Naive thymus-derived CD4-positive, alpha-beta T cell (primary cell): Measurements from ENCODE around the gene PSMC5. TPM values are rescaled to one million over a fixed set of nuclear protein-coding genes. Genes with fewer than 3 reads are reported as not detected.
"Not testable (repeated sequence)": the region's sequence is repeated elsewhere in the genome, so short reads cannot be mapped to it uniquely, and the experiment has no call there.

Experiments
- ATAC-seq: fragments of 150-1000 bp; cut with Tn5 transposase; 2 replicates; pipeline ENCODE4 v1.10.0; 2021; ENCODE audit warnings: mild to moderate bottlenecking, moderate library complexity
- CTCF ChIA-PET: fragments of 350-600 bp; sonication (Branson Sonifier 250); formaldehyde crosslinking; loops from one replicate; lab custom pipeline; 2021; ENCODE audit warnings: antibody characterized with exemption; lab: Charles Lee
- POLR2A ChIA-PET: fragments of 350-600 bp; sonication (Branson Sonifier 250); formaldehyde crosslinking; loops from one replicate; lab custom pipeline; 2021; ENCODE audit warnings: antibody characterized with exemption, inconsistent platforms; lab: Charles Lee
- DNase-seq, 9 donors: peaks; one replicate each; pipeline versions ENCODE4 v3.0.0 to v3.0.0-alpha.2; 2020 to 2022; ENCODE audit warnings: mixed read lengths in 1 of 9
- H3K27ac ChIP-seq: one replicate; pipeline ENCODE4 v1.7.0; 2013; ENCODE audit warnings: mild to moderate bottlenecking, low read depth, low read length, moderate library complexity
- H3K27me3 ChIP-seq, 2 donors: one replicate each; pipeline ENCODE4 v1.7.0; 2013; ENCODE audit warnings: low read length in 2 of 2, mild to moderate bottlenecking in 2 of 2, moderate library complexity in 2 of 2; ENCODE audit not compliant: control insufficient read depth in 2 of 2, insufficient read depth in 2 of 2
- H3K36me3 ChIP-seq, 3 experiments: 1 replicate in 2 of 3; 2 replicates in 1 of 3; pipeline ENCODE4 v1.7.0; 2013; ENCODE audit warnings: low read length in 3 of 3, mild to moderate bottlenecking in 3 of 3, moderate library complexity in 1 of 3; ENCODE audit not compliant: insufficient read depth in 3 of 3, control insufficient read depth in 2 of 3
- H3K4me1 ChIP-seq, 2 donors: one replicate each; pipeline ENCODE4 v1.7.0; 2013; ENCODE audit warnings: low read length in 2 of 2, mild to moderate bottlenecking in 2 of 2, moderate library complexity in 1 of 2; ENCODE audit not compliant: control insufficient read depth in 2 of 2, insufficient read depth in 2 of 2
- H3K4me3 ChIP-seq: 2 replicates; pipeline ENCODE4 v1.7.0; 2013; ENCODE audit warnings: mild to moderate bottlenecking, low read length
- H3K9me3 ChIP-seq, 3 experiments: 1 replicate in 2 of 3; 2 replicates in 1 of 3; pipeline ENCODE4 v1.7.0; 2013; ENCODE audit warnings: low read length in 3 of 3; ENCODE audit not compliant: control insufficient read depth in 2 of 3
- H3K27ac Mint-ChIP-seq, 9 donors: one replicate each; pipeline ENCODE4 v1.8.0; 2020 to 2022; ENCODE audit warnings: mixed read lengths in 9 of 9, mild to moderate bottlenecking in 8 of 9, moderate library complexity in 5 of 9, inconsistent platforms in 2 of 9
- H3K27me3 Mint-ChIP-seq, 5 donors: one replicate each; pipeline ENCODE4 v1.8.0; 2021 to 2022; ENCODE audit warnings: mixed read lengths in 5 of 5, mild to moderate bottlenecking in 1 of 5
- H3K36me3 Mint-ChIP-seq, 5 donors: one replicate each; pipeline ENCODE4 v1.8.0; 2020 to 2022; ENCODE audit warnings: mixed read lengths in 5 of 5, mild to moderate bottlenecking in 3 of 5, inconsistent platforms in 1 of 5
- H3K4me1 Mint-ChIP-seq, 7 donors: one replicate each; pipeline ENCODE4 v1.8.0; 2020 to 2022; ENCODE audit warnings: mixed read lengths in 7 of 7, mild to moderate bottlenecking in 3 of 7, inconsistent platforms in 1 of 7
- H3K4me3 Mint-ChIP-seq, 10 donors: one replicate each; pipeline ENCODE4 v1.8.0; 2020 to 2022; ENCODE audit warnings: mild to moderate bottlenecking in 10 of 10, mixed read lengths in 10 of 10, moderate library complexity in 6 of 10, inconsistent platforms in 2 of 10
- H3K9me3 Mint-ChIP-seq, 11 donors: one replicate each; pipeline ENCODE4 v1.8.0; 2020 to 2022; ENCODE audit warnings: mixed read lengths in 11 of 11, mild to moderate bottlenecking in 4 of 11, inconsistent platforms in 1 of 11, moderate library complexity in 1 of 11
- intact Hi-C, 2 donors: fragments of 100-400 bp; cut with micrococcal nuclease; formaldehyde crosslinking; loops; one replicate each; pipeline ENCODE4 v1.15.1; 2023
- polyA plus RNA-seq, 2 donors: library from polyadenylated mRNA; unstranded; fragments of 300-500 nt; fragmentation: Illumina TruSeq; gene quantifications; one replicate each; pipeline ENCODE4 v1.2.3, GENCODE V29; 2021
- total RNA-seq, 6 experiments: library from RNA in 5 of 6; stranded (reverse) in 5 of 6; gene quantifications; 1 replicate in 5 of 6; 2 replicates in 1 of 6; pipeline ENCODE4 v1.2.3 and lab custom pipeline; 2021 to 2026

The PSMC5 gene
- total and polyA plus RNA-seq, 7 experiments from 2014 or later: 68.4 to 162 (median 107) TPM

DNA sequence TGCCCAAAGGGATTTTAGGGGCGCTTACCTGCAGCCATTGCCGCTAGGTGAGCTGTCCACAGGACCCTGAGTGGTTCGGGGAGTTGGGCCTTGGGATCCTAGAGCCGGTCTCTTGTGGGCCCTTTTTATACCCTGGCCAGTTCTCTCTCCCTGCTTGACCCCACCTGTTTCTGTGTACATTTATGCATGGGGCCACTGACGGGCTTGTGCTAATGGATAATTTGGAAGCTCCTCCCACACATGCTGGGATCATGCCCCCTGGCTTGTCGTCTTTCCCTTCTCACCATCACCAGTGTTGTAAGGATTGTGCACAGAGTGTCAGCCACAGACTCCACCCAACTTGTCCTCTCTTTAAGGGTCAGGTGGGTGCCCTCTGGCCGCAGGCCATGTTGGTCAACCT, 46.3 kb downstream of the PSMC5 start, which contains the start of gene CSH2:
TSS of gene CSH2 (minus strand) at position 101 of the 400 bp plus-strand sequence. CDS start at position 38, 63 bp downstream.
- H3K4me3 Mint-ChIP-seq, H3K4me1 Mint-ChIP-seq, H3K4me3 ChIP-seq, DNase-seq, H3K36me3 Mint-ChIP-seq, H3K27me3 ChIP-seq, H3K9me3 Mint-ChIP-seq, H3K9me3 ChIP-seq, ATAC-seq, H3K4me1 ChIP-seq, H3K36me3 ChIP-seq, CTCF ChIA-PET, POLR2A ChIA-PET, H3K27ac Mint-ChIP-seq, intact Hi-C loops, H3K27ac ChIP-seq: not testable (repeated sequence)
- peaks cover 0 to 14% (median 0%) of the 10 kb centered on the region in 5 donors for H3K27me3 Mint-ChIP-seq

DNA sequence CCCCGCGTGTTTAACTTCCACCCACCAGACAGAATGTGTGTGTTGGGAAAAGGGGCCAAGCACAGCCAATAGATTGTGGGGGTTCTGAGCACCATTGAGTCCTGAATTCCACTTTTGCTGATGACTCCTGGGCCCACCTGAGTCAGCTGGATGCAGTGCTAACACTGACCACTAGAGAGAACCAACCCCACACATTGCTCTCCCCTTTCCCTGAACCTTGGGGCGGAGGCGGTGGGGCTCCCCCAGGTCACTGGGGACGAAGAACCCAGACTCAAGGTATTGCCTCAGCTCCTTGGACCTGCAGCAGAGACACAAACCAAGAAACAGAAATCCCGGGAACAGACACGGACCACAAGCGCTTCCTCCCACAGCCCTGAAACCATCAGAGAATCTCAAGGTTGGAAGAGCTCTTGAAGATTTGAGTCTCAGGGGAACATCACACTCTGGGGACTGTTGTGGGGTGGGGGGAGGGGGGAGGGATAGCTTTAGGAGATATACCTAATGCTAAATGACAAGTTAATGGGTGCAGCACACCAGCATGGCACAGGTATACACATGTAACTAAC, 46.9 kb downstream of the PSMC5 start:
- H3K9me3 ChIP-seq, H3K4me3 ChIP-seq, H3K36me3 Mint-ChIP-seq, ATAC-seq, H3K27me3 ChIP-seq, intact Hi-C loops, H3K27ac Mint-ChIP-seq, H3K27ac ChIP-seq, POLR2A ChIA-PET, DNase-seq, H3K4me1 Mint-ChIP-seq, H3K4me1 ChIP-seq, H3K36me3 ChIP-seq, H3K4me3 Mint-ChIP-seq, H3K9me3 Mint-ChIP-seq: not testable (repeated sequence)
- CTCF ChIA-PET: interaction anchor here (0.6 kb wide), 1 partner anchor 16 kb away, joined by 3 read pairs; no protein-coding TSS in a partner anchor
- H3K27me3 Mint-ChIP-seq: peaks cover 0 to 14% (median 0%) of the 10 kb centered on the region in 5 donors

DNA sequence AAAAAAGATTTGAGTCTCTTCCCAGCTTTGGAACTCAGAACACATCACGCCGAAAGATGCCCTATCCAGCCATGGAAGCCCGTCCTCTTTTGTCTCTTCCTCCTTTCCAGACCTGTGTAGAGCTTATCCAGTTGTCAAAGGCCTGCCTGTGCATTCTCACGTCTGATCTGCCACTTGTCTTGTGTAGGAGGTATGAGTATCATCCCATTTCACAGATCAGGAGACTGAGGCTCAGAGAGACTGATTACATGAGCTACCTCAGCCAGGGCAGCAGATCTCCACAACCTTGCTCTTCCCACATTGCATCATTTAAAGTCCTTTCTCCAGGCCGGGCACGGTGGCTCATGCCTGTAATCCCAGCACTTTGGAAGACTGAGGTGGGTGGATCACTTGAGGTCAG, 47.5 kb downstream of the PSMC5 start:
- POLR2A ChIA-PET, ATAC-seq, H3K4me1 Mint-ChIP-seq: not testable (repeated sequence)

DNA sequence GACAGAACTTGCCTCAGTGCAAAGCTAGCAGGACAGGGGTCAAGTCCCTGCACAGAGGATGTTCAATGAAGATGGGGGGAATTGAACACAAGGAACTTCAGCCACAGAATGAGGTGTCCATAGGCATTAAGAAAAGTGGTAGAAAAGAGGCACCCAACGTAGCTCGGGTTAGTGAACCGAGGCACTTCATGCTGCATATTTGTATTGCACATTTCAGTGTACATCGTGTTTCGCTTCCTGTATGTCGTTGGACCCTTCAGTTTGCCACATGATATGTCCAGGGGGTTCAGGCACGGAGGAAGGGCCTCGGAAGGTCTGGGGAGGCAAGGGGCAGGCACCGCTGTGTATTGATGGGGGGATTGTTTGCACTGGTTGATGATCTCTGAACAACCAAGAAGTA, 51.2 kb downstream of the PSMC5 start:
- H3K27ac ChIP-seq, H3K9me3 ChIP-seq, H3K9me3 Mint-ChIP-seq, intact Hi-C loops, H3K4me1 Mint-ChIP-seq, H3K4me3 ChIP-seq, DNase-seq, H3K36me3 Mint-ChIP-seq, H3K36me3 ChIP-seq, H3K4me3 Mint-ChIP-seq, H3K4me1 ChIP-seq, ATAC-seq, POLR2A ChIA-PET, H3K27me3 Mint-ChIP-seq, H3K27me3 ChIP-seq, H3K27ac Mint-ChIP-seq: not testable (repeated sequence)
- CTCF ChIA-PET: interaction anchor here (0.6 kb wide), 1 partner anchor 292 kb away, joined by 3 read pairs; no protein-coding TSS in a partner anchor

More for the DNA sequence above, 47.5 kb downstream of the PSMC5 start:
- H3K36me3 ChIP-seq, intact Hi-C loops, H3K4me1 ChIP-seq, DNase-seq, H3K27me3 ChIP-seq, H3K9me3 Mint-ChIP-seq, H3K9me3 ChIP-seq, H3K27ac ChIP-seq, H3K4me3 ChIP-seq, H3K4me3 Mint-ChIP-seq, H3K36me3 Mint-ChIP-seq, H3K27me3 Mint-ChIP-seq, H3K27ac Mint-ChIP-seq: not testable (repeated sequence)
- CTCF ChIA-PET: interaction anchor here (0.6 kb wide), 1 partner anchor 17 kb away, joined by 3 read pairs; no protein-coding TSS in a partner anchor

DNA sequence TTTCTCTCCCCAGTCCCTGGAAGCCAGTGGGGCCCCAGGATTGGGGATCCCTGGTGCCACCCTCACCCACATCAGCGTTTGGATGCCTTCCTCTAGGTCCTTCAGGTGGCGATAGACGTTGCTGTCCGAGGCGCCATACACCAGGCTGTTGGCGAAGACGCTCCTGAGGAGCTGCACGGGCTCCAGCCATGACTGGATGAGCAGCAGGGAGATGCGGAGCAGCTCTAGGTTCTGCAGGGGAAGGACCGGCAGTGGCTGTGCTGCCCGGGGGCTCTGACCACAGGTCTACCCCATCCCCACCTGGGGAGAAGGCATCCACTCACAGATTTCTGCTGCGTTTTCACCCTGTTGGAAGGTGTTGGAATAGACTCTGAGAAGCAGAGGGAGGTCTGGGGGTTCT, 53.5 kb downstream of the PSMC5 start:
- Histone ChIP-seq H3K27ac (no peak overlapping the region), H3K4me1 (no peaks in the 10 kb centered on the region), H3K27me3 (no peaks in the 10 kb centered on the region), H3K9me3 (no peaks in the 10 kb centered on the region), H3K36me3 (no peaks in the 10 kb centered on the region), H3K4me3 (no peak overlapping the region)
- H3K27ac Mint-ChIP-seq: no peak overlapping the region
- ATAC-seq (no peak), DNase-seq (no peak)
- intact Hi-C loops: no loop called here
- H3K4me3 Mint-ChIP-seq: no peak overlapping the region
- H3K4me1 Mint-ChIP-seq: peaks cover 0 to 2% (median 0%) of the 10 kb centered on the region in 7 donors
- ChIA-PET POLR2A (no interaction called here), CTCF (interaction anchor here (0.9 to 1.1 kb wide), 2 partner anchors 13 to 15 kb away, joined by 3 to 4 read pairs; no protein-coding TSS in a partner anchor)
- no peaks in the 10 kb centered on the region for H3K36me3 Mint-ChIP-seq
- H3K9me3 Mint-ChIP-seq: no peaks in the 10 kb centered on the region
- H3K27me3 Mint-ChIP-seq: peaks cover 0 to 3% (median 0%) of the 10 kb centered on the region in 5 donors

DNA sequence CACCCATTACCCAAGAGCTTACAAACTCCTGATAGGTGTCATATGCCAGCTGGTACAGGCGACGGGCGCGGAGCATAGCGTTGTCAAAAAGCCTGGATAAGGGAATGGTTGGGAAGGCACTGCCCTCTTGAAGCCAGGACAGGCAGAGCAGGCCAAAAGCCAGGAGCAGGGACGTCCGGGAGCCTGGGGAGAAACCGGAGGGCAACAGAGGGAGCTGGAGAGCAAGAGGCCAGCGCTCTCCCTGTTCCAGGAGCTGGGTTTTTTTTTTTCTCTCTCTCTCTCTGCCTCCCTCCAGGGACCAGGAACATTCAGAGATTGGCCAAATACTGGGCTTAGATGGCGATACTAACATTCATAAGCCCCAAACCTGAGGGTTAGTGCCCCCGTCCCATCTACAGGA, 54.1 kb downstream of the PSMC5 start:
- H3K27ac Mint-ChIP-seq, H3K9me3 ChIP-seq, H3K36me3 Mint-ChIP-seq, H3K36me3 ChIP-seq, intact Hi-C loops, ATAC-seq, H3K27ac ChIP-seq, H3K4me1 Mint-ChIP-seq, H3K4me3 Mint-ChIP-seq, H3K4me3 ChIP-seq, H3K4me1 ChIP-seq, DNase-seq, H3K27me3 ChIP-seq, H3K27me3 Mint-ChIP-seq, H3K9me3 Mint-ChIP-seq, POLR2A ChIA-PET: not testable (repeated sequence)
- CTCF ChIA-PET: interaction anchor here (0.7 to 1.1 kb wide), 3 partner anchors 14 to 681 kb away, joined by 3 to 4 read pairs (median 3); no protein-coding TSS in a partner anchor
